ENCODE results near the gene PML.

GRCh38 chr15:74022706-74023470 is 28.4 kb downstream of the PML start:
- no peak for TF ChIP-seq CTCF (IDR thresholded peaks at IDR 0.05)
- no peak for TF ChIP-seq POLR2A (IDR thresholded peaks at IDR 0.05)
- TF ChIP-seq EP300 (IDR thresholded peaks at IDR 0.05) = no peak
